K562 (cell line): ENCODE measurements around the gene BLOC1S4. TPM values are rescaled to one million over a fixed set of nuclear protein-coding genes. Genes with fewer than 3 reads are reported as not detected.
A peak's percentile ranks its signal among the peaks of the same experiment; 100 is the strongest.

Experiments used
- E2F8 ChIP-seq: fragments of 450-650 bp; IDR thresholded peaks from 2 replicates; pipeline ENCODE4 v1.7.1; 2018; ENCODE audit warnings: mild to moderate bottlenecking, low read depth; ENCODE audit not compliant: partially characterized antibody
- ETV5 ChIP-seq: sonication (generic); formaldehyde crosslinking; IDR thresholded peaks from 2 replicates; pipeline ENCODE4 v1.4.0; 2020; ENCODE audit warnings: low read depth, mild to moderate bottlenecking, missing genetic modification reagents
- KDM4B ChIP-seq, 2 experiments: fragments of 450-650 bp in 1 of 2; sonication (generic) in 1 of 2; IDR thresholded peaks; 2 replicates each; pipeline ENCODE4 v1.6.1; 2016 to 2017; ENCODE audit warnings: borderline replicate concordance in 2 of 2, antibody characterized with exemption in 1 of 2, low read depth in 1 of 2, mild to moderate bottlenecking in 1 of 2
- NELFE ChIP-seq: IDR thresholded peaks from 2 replicates; pipeline ENCODE4 v1.6.1; 2011; ENCODE audit warnings: mild to moderate bottlenecking; ENCODE audit not compliant: insufficient read depth, insufficient read length
- NKRF ChIP-seq: fragments of 450-650 bp; IDR thresholded peaks from 2 replicates; pipeline ENCODE4 v1.6.1; 2016; ENCODE audit warnings: borderline replicate concordance
- NR2C1 ChIP-seq, 2 experiments: fragments of 450-650 bp; IDR thresholded peaks; 2 replicates each; pipeline ENCODE4 v1.6.1; 2017; ENCODE audit warnings: mild to moderate bottlenecking in 2 of 2, antibody characterized with exemption in 1 of 2, inconsistent platforms in 1 of 2, missing compliant biosample characterization in 1 of 2, missing genetic modification characterization in 1 of 2
- PHB ChIP-seq: fragments of 250-450 bp; sonication (Bioruptor Pico); IDR thresholded peaks from 2 replicates; pipeline ENCODE4 v1.5.0; 2021
- PTTG1 ChIP-seq: fragments of 450-650 bp; IDR thresholded peaks from 2 replicates; pipeline ENCODE4 v1.6.1; 2016; ENCODE audit warnings: low read depth, mild to moderate bottlenecking, missing genetic modification characterization, missing compliant biosample characterization
- RBM22 ChIP-seq: fragments of 200-400 bp; formaldehyde crosslinking; IDR thresholded peaks from 2 replicates; pipeline ENCODE4 v1.6.1; 2018; ENCODE audit warnings: low read length, low read depth; ENCODE audit not compliant: poor library complexity, severe bottlenecking
- SNIP1 ChIP-seq: fragments of 450-650 bp; IDR thresholded peaks from 2 replicates; pipeline ENCODE4 v1.7.1; 2017; ENCODE audit warnings: low read depth, mild to moderate bottlenecking
- SREBF2 ChIP-seq: sonication (generic); formaldehyde crosslinking; IDR thresholded peaks from 2 replicates; pipeline ENCODE4 v1.4.0; 2020; ENCODE audit warnings: mild to moderate bottlenecking, missing genetic modification reagents
- WHSC1 ChIP-seq: IDR thresholded peaks from one replicate; pipeline ENCODE4 v1.6.1; 2012; ENCODE audit warnings: low read length, control low read depth, inconsistent platforms
- ZNF134 ChIP-seq: fragments of 250-450 bp; sonication (Bioruptor Pico); conservative IDR thresholded peaks from 2 replicates; pipeline ENCODE4 v1.4.0; 2020
- ZNF316 ChIP-seq: fragments of 450-650 bp; IDR thresholded peaks from 2 replicates; pipeline ENCODE4 v1.6.1; 2016
- ZNF431 ChIP-seq: sonication (generic); formaldehyde crosslinking; IDR thresholded peaks from 2 replicates; pipeline ENCODE4 v1.8.0; 2022; ENCODE audit warnings: mild to moderate bottlenecking, missing genetic modification reagents
- ZNF507 ChIP-seq: conservative IDR thresholded peaks from 2 replicates; pipeline ENCODE4 v1.6.1; 2017; ENCODE audit warnings: missing genetic modification characterization, missing compliant biosample characterization
- ZNF583 ChIP-seq: fragments of 250-450 bp; sonication (Bioruptor Pico); IDR thresholded peaks from 2 replicates; pipeline ENCODE4 v1.4.0; 2020
- polyA plus RNA-seq, 8 experiments: library from polyadenylated mRNA; depleted of rRNA in 4 of 8; stranded (reverse) in 5 of 8; unstranded in 3 of 8; fragments of >200 nt; fragmentation: Nextera tagmentation in 2 of 8; fragmentation: Illumina TruSeq in 1 of 8; extraction: Ambion mirVana in 2 of 8; extraction: Trizol in 1 of 8; gene quantifications; 2 replicates each; pipeline versions ENCODE4 v1.2.1 to v1.2.3, GENCODE V29; 2011 to 2014; ENCODE audit warnings: inconsistent platforms in 1 of 8, missing spikeins in 1 of 8
- total RNA-seq, 7 experiments: library from RNA; depleted of rRNA in 6 of 7; stranded (reverse); fragments of >200 nt in 6 of 7; fragmentation: Illumina TruSeq in 2 of 7; extraction: Trizol in 2 of 7; gene quantifications; 2 replicates each; pipeline versions ENCODE4 v1.2.1 to v1.2.3, GENCODE V29; 2011 to 2021; ENCODE audit warnings: low replicate concordance in 1 of 7
- TF ChIP-seq, protein P1 (sequence below): sonication (generic); formaldehyde crosslinking; IDR thresholded peaks from 2 replicates; pipeline ENCODE4 v1.8.1; 2023; ENCODE audit warnings: missing genetic modification reagents, mild to moderate bottlenecking, borderline replicate concordance

BLOC1S4 gene
- total and polyA plus RNA-seq, 9 of the 15 experiments (the other 6 are each of a cell fraction or from before 2014, with no cell fraction given), result 3.1 to 31.6 (median 11.2) TPM

GRCh38 chr4:6732441-6733357 is 16.7 kb downstream of the BLOC1S4 start (continued):
- TF ChIP-seq ZNF431 (CRISPR knock-in tag) (no peak), SREBF2 (CRISPR knock-in tag) (no peak), NKRF (no peak), PHB (CRISPR knock-in tag) (no peak; the same call in 1 of the 2 replicates), ZNF507 (tag) (no peak), ZNF134 (CRISPR knock-in tag) (no peak; the same call in 1 of the 2 replicates), ZNF583 (CRISPR knock-in tag) (peak; percentile 89), PTTG1 (tag) (no peak), NR2C1 (IDR thresholded peaks at IDR 0.05) (no peak), NR2C1 (tag; IDR thresholded peaks at IDR 0.05) (peak; percentile 75; the same call in 1 of the 2 replicates), ETV5 (CRISPR knock-in tag) (no peak), WHSC1 (no peak), KDM4B (IDR thresholded peaks at IDR 0.05; ENCODE audit: borderline replicate concordance in 2 of 2, low read depth in 1 of 2) (peak in 1 of 2 experiments; percentile 63; a peak in 1 of 4 replicates), NELFE (no peak), ZNF316 (peak; percentile 99), E2F8 (no peak), SNIP1 (no peak), RBM22 (no peak)
- TF ChIP-seq, protein P1, sequence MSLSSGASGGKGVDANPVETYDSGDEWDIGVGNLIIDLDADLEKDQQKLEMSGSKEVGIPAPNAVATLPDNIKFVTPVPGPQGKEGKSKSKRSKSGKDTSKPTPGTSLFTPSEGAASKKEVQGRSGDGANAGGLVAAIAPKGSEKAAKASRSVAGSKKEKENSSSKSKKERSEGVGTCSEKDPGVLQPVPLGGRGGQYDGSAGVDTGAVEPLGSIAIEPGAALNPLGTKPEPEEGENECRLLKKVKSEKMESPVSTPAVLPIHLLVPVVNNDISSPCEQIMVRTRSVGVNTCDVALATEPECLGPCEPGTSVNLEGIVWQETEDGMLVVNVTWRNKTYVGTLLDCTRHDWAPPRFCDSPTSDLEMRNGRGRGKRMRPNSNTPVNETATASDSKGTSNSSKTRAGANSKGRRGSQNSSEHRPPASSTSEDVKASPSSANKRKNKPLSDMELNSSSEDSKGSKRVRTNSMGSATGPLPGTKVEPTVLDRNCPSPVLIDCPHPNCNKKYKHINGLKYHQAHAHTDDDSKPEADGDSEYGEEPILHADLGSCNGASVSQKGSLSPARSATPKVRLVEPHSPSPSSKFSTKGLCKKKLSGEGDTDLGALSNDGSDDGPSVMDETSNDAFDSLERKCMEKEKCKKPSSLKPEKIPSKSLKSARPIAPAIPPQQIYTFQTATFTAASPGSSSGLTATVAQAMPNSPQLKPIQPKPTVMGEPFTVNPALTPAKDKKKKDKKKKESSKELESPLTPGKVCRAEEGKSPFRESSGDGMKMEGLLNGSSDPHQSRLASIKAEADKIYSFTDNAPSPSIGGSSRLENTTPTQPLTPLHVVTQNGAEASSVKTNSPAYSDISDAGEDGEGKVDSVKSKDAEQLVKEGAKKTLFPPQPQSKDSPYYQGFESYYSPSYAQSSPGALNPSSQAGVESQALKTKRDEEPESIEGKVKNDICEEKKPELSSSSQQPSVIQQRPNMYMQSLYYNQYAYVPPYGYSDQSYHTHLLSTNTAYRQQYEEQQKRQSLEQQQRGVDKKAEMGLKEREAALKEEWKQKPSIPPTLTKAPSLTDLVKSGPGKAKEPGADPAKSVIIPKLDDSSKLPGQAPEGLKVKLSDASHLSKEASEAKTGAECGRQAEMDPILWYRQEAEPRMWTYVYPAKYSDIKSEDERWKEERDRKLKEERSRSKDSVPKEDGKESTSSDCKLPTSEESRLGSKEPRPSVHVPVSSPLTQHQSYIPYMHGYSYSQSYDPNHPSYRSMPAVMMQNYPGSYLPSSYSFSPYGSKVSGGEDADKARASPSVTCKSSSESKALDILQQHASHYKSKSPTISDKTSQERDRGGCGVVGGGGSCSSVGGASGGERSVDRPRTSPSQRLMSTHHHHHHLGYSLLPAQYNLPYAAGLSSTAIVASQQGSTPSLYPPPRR (CRISPR knock-in tag), result no peak; the same call in 1 of the 2 replicates
